HFFc6 (cell line): Measurements from ENCODE around the gene ALCAM. TPM values are rescaled to one million over a fixed set of nuclear protein-coding genes. Genes with fewer than 3 reads are reported as not detected.

ENCODE experiments used
- DNase-seq: peaks from one replicate; pipeline ENCODE4 v3.0.0-alpha.2; 2018
- H3K27ac Mint-ChIP-seq: 2 replicates; pipeline ENCODE4 v1.8.0; 2020; ENCODE audit warnings: mild to moderate bottlenecking, mixed read lengths
- H3K27me3 Mint-ChIP-seq: 2 replicates; pipeline ENCODE4 v1.8.0; 2021; ENCODE audit warnings: mild to moderate bottlenecking, moderate library complexity, mixed read lengths; ENCODE audit not compliant: insufficient read depth
- H3K36me3 Mint-ChIP-seq: 2 replicates; pipeline ENCODE4 v1.8.0; 2021; ENCODE audit warnings: low read depth, mixed read lengths
- H3K4me1 Mint-ChIP-seq: 2 replicates; pipeline ENCODE4 v1.8.0; 2020; ENCODE audit warnings: low read depth, mixed read lengths
- H3K4me3 Mint-ChIP-seq: 2 replicates; pipeline ENCODE4 v1.8.0; 2020; ENCODE audit warnings: mild to moderate bottlenecking, moderate library complexity, mixed read lengths
- H3K9me3 Mint-ChIP-seq: 2 replicates; pipeline ENCODE4 v1.8.0; 2020; ENCODE audit warnings: mild to moderate bottlenecking, mixed read lengths
- total RNA-seq, 6 experiments: library from RNA; stranded (reverse); fragmentation: NEBNext Ultra II Directional; extraction: Animal tissue kit (Norgen Biotek cat#: 25700); gene quantifications; 2 replicates in 1 of 6; 3 replicates in 5 of 6; pipeline ENCODE4 v1.2.3, GENCODE V29; 2021
- TF ChIP-seq, protein P1 (sequence below): fragments of 200-600 bp; sonication (generic); IDR thresholded peaks from 2 replicates; pipeline ENCODE4 v1.5.0; 2021; ENCODE audit warnings: antibody characterized with exemption, mild to moderate bottlenecking

Gene ALCAM
- total RNA-seq, 6 experiments from 2014 or later, result 307 to 420 (median 361) TPM

DNA sequence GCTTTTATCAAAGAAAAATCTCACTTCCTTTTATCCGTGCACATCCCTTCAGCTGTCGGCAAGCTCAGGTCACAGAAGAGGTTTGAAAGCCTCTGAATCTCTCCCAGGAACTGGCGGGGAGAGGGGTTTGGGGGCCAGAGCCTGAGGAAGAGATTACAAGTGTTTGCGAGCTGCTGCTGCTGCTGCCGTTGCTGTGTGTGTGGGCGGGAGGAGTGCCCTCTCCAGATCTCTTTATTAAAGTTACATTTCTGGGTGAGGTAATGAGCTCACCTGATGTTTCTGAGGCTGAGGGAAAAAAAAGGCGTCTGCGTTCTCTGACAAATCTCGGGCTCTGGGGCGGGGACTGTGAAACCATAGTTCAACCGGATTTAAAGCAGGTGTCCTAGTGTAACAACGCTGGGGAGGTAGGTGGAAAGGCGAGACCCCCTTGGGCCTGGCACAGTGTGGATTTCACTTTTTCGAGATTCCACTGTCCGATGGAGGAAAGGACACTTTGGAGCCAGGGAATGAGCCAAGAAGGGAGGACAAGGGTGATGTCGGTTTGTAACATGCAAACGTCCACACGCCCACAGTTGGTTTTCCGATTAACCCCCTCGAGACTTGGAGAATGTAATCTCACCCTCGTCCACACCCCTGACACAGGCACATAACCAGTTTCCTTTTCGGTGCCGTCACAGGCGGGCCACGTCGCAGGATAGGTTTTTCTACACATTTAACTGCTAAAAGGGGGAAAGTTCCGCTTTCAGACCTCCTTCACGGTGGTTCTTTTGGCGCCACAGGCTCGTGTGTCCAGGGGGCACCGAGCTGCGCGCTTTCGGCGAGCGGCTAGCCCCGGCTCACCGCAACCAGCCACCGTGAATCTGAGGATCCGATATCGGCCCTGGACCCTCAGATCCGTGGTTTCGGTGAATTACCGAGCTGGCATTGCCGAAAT, 2.1 kb downstream of the ALCAM start:
- Mint-ChIP-seq H3K36me3 (peaks cover 39% of the 10 kb centered on the region), H3K4me1 (peaks cover 57% of the 10 kb centered on the region), H3K4me3 (peak overlapping the region; percentile 98), H3K9me3 (no peaks in the 10 kb centered on the region), H3K27ac (peak overlapping the region; percentile 95), H3K27me3 (peaks cover 12% of the 10 kb centered on the region)
- DNase-seq, result no peak
- TF ChIP-seq, protein P1, sequence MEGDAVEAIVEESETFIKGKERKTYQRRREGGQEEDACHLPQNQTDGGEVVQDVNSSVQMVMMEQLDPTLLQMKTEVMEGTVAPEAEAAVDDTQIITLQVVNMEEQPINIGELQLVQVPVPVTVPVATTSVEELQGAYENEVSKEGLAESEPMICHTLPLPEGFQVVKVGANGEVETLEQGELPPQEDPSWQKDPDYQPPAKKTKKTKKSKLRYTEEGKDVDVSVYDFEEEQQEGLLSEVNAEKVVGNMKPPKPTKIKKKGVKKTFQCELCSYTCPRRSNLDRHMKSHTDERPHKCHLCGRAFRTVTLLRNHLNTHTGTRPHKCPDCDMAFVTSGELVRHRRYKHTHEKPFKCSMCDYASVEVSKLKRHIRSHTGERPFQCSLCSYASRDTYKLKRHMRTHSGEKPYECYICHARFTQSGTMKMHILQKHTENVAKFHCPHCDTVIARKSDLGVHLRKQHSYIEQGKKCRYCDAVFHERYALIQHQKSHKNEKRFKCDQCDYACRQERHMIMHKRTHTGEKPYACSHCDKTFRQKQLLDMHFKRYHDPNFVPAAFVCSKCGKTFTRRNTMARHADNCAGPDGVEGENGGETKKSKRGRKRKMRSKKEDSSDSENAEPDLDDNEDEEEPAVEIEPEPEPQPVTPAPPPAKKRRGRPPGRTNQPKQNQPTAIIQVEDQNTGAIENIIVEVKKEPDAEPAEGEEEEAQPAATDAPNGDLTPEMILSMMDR, result no peak

DNA sequence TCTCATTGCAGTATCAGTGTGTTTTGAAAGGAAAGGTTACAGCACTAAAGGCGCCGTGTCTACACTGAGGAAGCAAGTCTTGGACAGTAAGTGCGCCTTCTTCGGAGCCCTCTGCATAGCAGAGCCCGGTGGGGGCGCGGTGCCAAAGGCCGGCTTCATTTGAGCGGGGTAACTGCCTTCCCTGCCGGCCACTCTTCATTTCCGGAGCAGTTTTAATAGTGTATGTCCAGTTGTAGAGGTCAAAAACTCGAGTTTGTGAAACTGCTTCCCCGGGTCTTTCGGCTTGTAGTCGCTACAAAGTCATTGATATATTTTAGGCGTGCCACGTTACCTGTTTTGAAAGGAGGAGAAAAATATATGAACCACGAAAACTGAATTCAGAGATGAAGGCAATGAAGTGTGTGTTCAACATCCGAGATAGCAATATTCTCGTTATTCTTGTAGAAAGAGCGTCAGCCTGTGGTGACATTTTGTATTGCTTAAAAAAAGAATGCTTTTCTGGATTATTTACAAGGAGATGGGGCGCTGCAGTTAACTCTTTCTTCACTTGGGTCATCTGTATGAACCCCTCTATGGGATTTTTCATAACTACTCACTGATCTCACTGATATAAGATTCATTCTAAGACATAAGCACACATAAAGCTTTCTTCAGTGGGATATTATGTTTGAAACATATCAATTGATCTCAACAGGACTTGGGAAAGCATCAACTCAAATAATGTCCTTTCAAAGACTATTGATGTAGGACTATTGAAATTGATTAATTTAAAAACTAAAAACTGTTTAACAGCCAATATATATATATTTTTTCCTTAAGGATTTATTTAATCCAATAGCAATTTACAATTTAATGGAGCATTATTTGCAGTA, 3.0 kb downstream of the ALCAM start:
- Mint-ChIP-seq H3K4me3 (peak overlapping the region; percentile 98), H3K36me3 (peaks cover 39% of the 10 kb centered on the region), H3K27me3 (peaks cover 12% of the 10 kb centered on the region), H3K4me1 (peaks cover 48% of the 10 kb centered on the region), H3K27ac (peak overlapping the region; percentile 95), H3K9me3 (no peaks in the 10 kb centered on the region)
- TF ChIP-seq, protein P1, result peak; percentile 87
- DNase-seq, result peak; percentile 70

DNA sequence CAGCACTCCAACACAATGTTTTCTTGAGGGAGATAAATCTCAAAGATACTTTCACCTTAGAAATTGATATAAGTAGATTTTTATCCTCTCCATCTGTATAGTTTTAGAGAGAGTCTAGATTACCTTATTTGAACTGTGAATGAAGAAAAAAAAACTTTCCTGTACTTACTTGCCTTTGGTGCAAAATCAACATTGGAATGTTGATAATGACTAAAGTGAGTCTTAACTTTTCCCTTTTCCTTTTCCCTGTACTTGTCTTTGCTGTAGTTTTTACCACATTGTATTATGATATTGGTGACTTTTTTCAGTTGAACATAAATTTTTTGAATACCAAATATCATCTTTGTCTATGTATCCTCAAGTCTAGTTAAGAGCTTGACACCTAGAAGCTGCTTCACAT, 6.7 kb downstream of the ALCAM start:
- Mint-ChIP-seq H3K9me3 (no peaks in the 10 kb centered on the region), H3K4me3 (peak overlapping the region; percentile 32), H3K27me3 (peaks cover 3% of the 10 kb centered on the region; the same call in 1 of the 2 replicates), H3K27ac (no peak overlapping the region), H3K4me1 (peaks cover 66% of the 10 kb centered on the region), H3K36me3 (peaks cover 37% of the 10 kb centered on the region)
- TF ChIP-seq, protein P1, result no peak
- no peak for DNase-seq

DNA sequence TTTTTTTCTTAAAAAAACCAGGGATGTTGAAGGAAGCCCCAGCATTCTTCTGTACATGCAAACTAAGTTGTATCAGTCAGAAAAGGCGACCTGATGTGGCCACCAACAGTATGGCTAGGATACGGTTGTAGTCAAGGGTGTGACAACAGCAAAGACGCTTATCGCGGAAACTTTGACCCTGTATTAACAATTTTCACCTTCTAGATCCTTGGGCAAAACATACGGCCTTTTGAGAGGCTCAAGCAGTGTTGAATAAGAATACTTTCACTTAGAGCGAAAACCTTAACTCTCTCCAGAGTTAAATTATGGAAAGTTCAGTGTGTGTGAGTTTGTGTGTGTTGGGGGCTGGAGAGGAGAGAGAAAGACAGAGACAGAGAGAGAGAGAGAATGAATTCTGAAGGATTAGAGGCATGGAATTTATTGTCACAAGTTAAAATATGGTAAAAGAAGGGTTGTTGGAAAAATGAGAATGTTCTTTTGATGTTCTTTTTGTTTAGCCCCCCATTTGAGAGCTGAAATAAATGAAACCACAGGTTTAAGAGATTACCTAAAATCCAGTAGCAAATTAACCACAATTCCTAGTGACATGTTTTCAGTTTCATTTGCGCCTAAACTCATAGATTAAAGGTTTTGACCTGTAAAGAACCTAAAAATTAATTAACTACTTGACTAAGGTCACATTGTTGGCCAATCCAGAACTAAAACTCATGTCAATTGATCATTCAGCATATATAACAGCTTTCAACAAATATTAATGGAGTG, 9.2 kb downstream of the ALCAM start:
- TF ChIP-seq, protein P1, result no peak
- no peak for DNase-seq
- H3K4me1 Mint-ChIP-seq, result peaks cover 67% of the 10 kb centered on the region
- peak overlapping the region; percentile 11; the same call in 1 of the 2 replicates for H3K4me3 Mint-ChIP-seq
- H3K36me3 Mint-ChIP-seq, result peaks cover 22% of the 10 kb centered on the region
- peak overlapping the region; percentile 45; the same call in 1 of the 2 replicates for H3K27ac Mint-ChIP-seq
- no peaks in the 10 kb centered on the region for H3K27me3 Mint-ChIP-seq
- H3K9me3 Mint-ChIP-seq, result no peaks in the 10 kb centered on the region

DNA sequence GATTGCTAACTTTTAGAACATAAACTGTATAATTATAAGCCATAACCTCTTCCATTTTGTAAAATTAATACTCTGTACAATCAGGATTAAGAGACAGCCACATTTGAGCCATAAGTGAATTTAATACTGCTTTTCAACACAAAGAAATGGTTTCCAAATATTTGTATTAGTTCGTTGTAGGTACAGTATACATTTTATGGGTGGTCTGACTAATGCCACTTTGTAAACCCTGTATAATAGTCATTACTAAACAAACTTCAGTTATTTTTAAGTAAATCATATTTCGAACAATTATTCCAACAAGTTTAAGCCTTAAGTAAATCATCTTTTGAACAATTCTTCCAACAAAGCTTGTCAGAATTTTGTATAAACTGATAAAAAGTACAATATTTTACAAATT, 11.0 kb downstream of the ALCAM start:
- Mint-ChIP-seq H3K27ac (no peak overlapping the region), H3K27me3 (no peaks in the 10 kb centered on the region), H3K4me1 (peaks cover 58% of the 10 kb centered on the region), H3K9me3 (no peaks in the 10 kb centered on the region), H3K4me3 (no peak overlapping the region), H3K36me3 (peaks cover 21% of the 10 kb centered on the region)
- no peak for DNase-seq
- TF ChIP-seq, protein P1, result no peak
